HG03354 (cell line): Measurements from ENCODE around the gene PADI2.
"Not testable (repeated sequence)": the region's sequence is repeated elsewhere in the genome, so short reads cannot be mapped to it uniquely, and the experiment has no call there.

Experiments used
- ATAC-seq: cut with Tn5 transposase; IDR thresholded peaks from one replicate; pipeline ENCODE4 v1.9.1; 2021; ENCODE audit warnings: mild to moderate bottlenecking; ENCODE audit not compliant: unreplicated experiment, poor library complexity, severe bottlenecking

Gene PADI2

GRCh38 chr1:17066361-17067068, 52.7 kb downstream of the PADI2 start:
- ATAC-seq, result no peak

- no peak for ATAC-seq
Observed at GRCh38 chr1:17065666-17066065, 53.6 kb downstream of the PADI2 start.

GRCh38 chr1:17062751-17063150, 56.5 kb downstream of the PADI2 start:
- ATAC-seq, result not testable (repeated sequence)

- ATAC-seq, result no peak
Observed at GRCh38 chr1:17061892-17062291, 57.4 kb downstream of the PADI2 start.

- ATAC-seq, result no peak
Observed at GRCh38 chr1:17061486-17061885, 57.8 kb downstream of the PADI2 start.

GRCh38 chr1:17060306-17060749, 58.9 kb downstream of the PADI2 start:
- ATAC-seq, result no peak

GRCh38 chr1:17059391-17060305, 59.6 kb downstream of the PADI2 start:
- ATAC-seq, result no peak

- ATAC-seq, result no peak
Observed at GRCh38 chr1:17056551-17056950, 62.7 kb downstream of the PADI2 start.

GRCh38 chr1:17055801-17056200, 63.5 kb downstream of the PADI2 start:
- no peak for ATAC-seq

- ATAC-seq, result peak; percentile 97
Observed at GRCh38 chr1:17053685-17054410, 65.4 kb downstream of the PADI2 start, which contains the start of gene SDHB. TSS of gene SDHB (minus strand) at chr1:17054032. CDS start at chr1:17054019, 13 bp downstream.

GRCh38 chr1:17053086-17053684, 66.1 kb downstream of the PADI2 start:
- no peak for ATAC-seq

GRCh38 chr1:17052641-17053040, 66.6 kb downstream of the PADI2 start:
- ATAC-seq, result no peak

- no peak for ATAC-seq
Observed at GRCh38 chr1:17052038-17052437, 67.2 kb downstream of the PADI2 start.

GRCh38 chr1:17047924-17048323, 71.3 kb downstream of the PADI2 start:
- no peak for ATAC-seq

GRCh38 chr1:17046334-17046657, 73.0 kb downstream of the PADI2 start:
- no peak for ATAC-seq

GRCh38 chr1:17045634-17046333, 73.5 kb downstream of the PADI2 start:
- no peak for ATAC-seq

GRCh38 chr1:17045150-17045549, 74.1 kb downstream of the PADI2 start:
- no peak for ATAC-seq

GRCh38 chr1:17043676-17044075, 75.6 kb downstream of the PADI2 start:
- no peak for ATAC-seq

GRCh38 chr1:17040135-17040534, 79.1 kb downstream of the PADI2 start:
- no peak for ATAC-seq
